Nephron (organoid): ENCODE data around the gene COL4A1.

Source experiments
- H3K27ac Mint-ChIP-seq, 3 experiments: 2 replicates each; pipeline ENCODE4 v1.8.0; 2020; ENCODE audit warnings: mixed read lengths in 3 of 3, mild to moderate bottlenecking in 2 of 3, moderate library complexity in 1 of 3
- H3K27me3 Mint-ChIP-seq: 2 replicates; pipeline ENCODE4 v1.8.0; 2021; ENCODE audit warnings: low read depth, mild to moderate bottlenecking, moderate library complexity, mixed read lengths
- H3K36me3 Mint-ChIP-seq: 2 replicates; pipeline ENCODE4 v1.8.0; 2020; ENCODE audit warnings: low read depth, mixed read lengths
- H3K4me1 Mint-ChIP-seq: 2 replicates; pipeline ENCODE4 v1.8.0; 2020; ENCODE audit warnings: mixed read lengths
- H3K4me3 Mint-ChIP-seq, 3 experiments: 2 replicates each; pipeline ENCODE4 v1.8.0; 2020; ENCODE audit warnings: mild to moderate bottlenecking in 3 of 3, mixed read lengths in 3 of 3, moderate library complexity in 2 of 3
- H3K9me3 Mint-ChIP-seq: 2 replicates; pipeline ENCODE4 v1.8.0; 2020; ENCODE audit warnings: mixed read lengths
- CTCF ChIP-seq, 3 experiments: fragments of 200-600 bp; sonication (generic); IDR thresholded peaks; one replicate each; pipeline ENCODE4 v1.5.0; 2021; ENCODE audit warnings: antibody characterized with exemption in 3 of 3; ENCODE audit not compliant: unreplicated experiment in 3 of 3

COL4A1 gene

GRCh38 chr13:110306960-110307766 is at the start of gene COL4A1, which contains the start of gene COL4A2:
COL4A1 (minus strand) TSS chr13:110307157; CDS start chr13:110307027, 130 bp downstream.
COL4A2 (plus strand) TSS chr13:110307284; CDS start chr13:110307904, 620 bp downstream.
- no peaks in the 10 kb centered on the region for H3K9me3 Mint-ChIP-seq
- H3K27ac Mint-ChIP-seq: peak within 1 kb of the TSS; percentile 93 to 98 (median 97)
- peaks cover 63% of the 10 kb centered on the region for H3K4me1 Mint-ChIP-seq
- TF ChIP-seq CTCF (IDR thresholded peaks at IDR 0.05; ENCODE audit: unreplicated experiment in 3 of 3): no peak
- H3K36me3 Mint-ChIP-seq: peaks cover 5% of the 10 kb centered on the region
- no peaks in the 10 kb centered on the region for H3K27me3 Mint-ChIP-seq
- H3K4me3 Mint-ChIP-seq: peak within 1 kb of the TSS; percentile 98 to 99 (median 98)

GRCh38 chr13:110356362-110356761 is 49.4 kb upstream of the COL4A1 start:
- peaks cover 24% of the 10 kb centered on the region for H3K36me3 Mint-ChIP-seq
- H3K4me3 Mint-ChIP-seq: no peak overlapping the region
- no peaks in the 10 kb centered on the region for H3K27me3 Mint-ChIP-seq
- H3K27ac Mint-ChIP-seq: no peak overlapping the region
- peaks cover 49% of the 10 kb centered on the region for H3K4me1 Mint-ChIP-seq
- no peak for TF ChIP-seq CTCF (IDR thresholded peaks at IDR 0.05; ENCODE audit: unreplicated experiment in 3 of 3)
- no peaks in the 10 kb centered on the region for H3K9me3 Mint-ChIP-seq

- peaks cover 20% of the 10 kb centered on the region for H3K36me3 Mint-ChIP-seq
- peaks cover 51% of the 10 kb centered on the region for H3K4me1 Mint-ChIP-seq
- peak overlapping the region in 2 of 3 experiments; percentile 26 to 74 for H3K27ac Mint-ChIP-seq
- no peaks in the 10 kb centered on the region for H3K9me3 Mint-ChIP-seq
- H3K27me3 Mint-ChIP-seq: no peaks in the 10 kb centered on the region
- H3K4me3 Mint-ChIP-seq: no peak overlapping the region
- TF ChIP-seq CTCF (IDR thresholded peaks at IDR 0.05; ENCODE audit: unreplicated experiment in 3 of 3): no peak
Measured at GRCh38 chr13:110354715-110355473, 47.9 kb upstream of the COL4A1 start.

- Mint-ChIP-seq H3K27ac (peak overlapping the region; percentile 39 to 74 (median 69)), H3K27me3 (no peaks in the 10 kb centered on the region), H3K4me1 (peaks cover 51% of the 10 kb centered on the region), H3K4me3 (no peak overlapping the region), H3K36me3 (peaks cover 13% of the 10 kb centered on the region), H3K9me3 (no peaks in the 10 kb centered on the region)
- no peak for TF ChIP-seq CTCF (IDR thresholded peaks at IDR 0.05; ENCODE audit: unreplicated experiment in 3 of 3)
Measured at GRCh38 chr13:110354123-110354627, 47.2 kb upstream of the COL4A1 start.

GRCh38 chr13:110353339-110353977 is 46.5 kb upstream of the COL4A1 start:
- Mint-ChIP-seq H3K4me1 (peaks cover 55% of the 10 kb centered on the region), H3K36me3 (peaks cover 8% of the 10 kb centered on the region)

More at GRCh38 chr13:110353339-110353977, 46.5 kb upstream of the COL4A1 start:
- H3K9me3 Mint-ChIP-seq: no peaks in the 10 kb centered on the region
- peak overlapping the region; percentile 38 to 69 (median 62) for H3K27ac Mint-ChIP-seq
- no peaks in the 10 kb centered on the region for H3K27me3 Mint-ChIP-seq
- peak overlapping the region in 1 of 3 experiments; percentile 13 for H3K4me3 Mint-ChIP-seq
- no peak for TF ChIP-seq CTCF (IDR thresholded peaks at IDR 0.05; ENCODE audit: unreplicated experiment in 3 of 3)
